HuH-7 (cell line): ENCODE results near the gene AMPD2.
A peak's percentile ranks its signal among the peaks of the same experiment; 100 is the strongest.

Experiments used
- DNase-seq: peaks from one replicate; pipeline ENCODE4 v3.0.0; 2011; ENCODE audit warnings: low spot score

Gene AMPD2

DNA sequence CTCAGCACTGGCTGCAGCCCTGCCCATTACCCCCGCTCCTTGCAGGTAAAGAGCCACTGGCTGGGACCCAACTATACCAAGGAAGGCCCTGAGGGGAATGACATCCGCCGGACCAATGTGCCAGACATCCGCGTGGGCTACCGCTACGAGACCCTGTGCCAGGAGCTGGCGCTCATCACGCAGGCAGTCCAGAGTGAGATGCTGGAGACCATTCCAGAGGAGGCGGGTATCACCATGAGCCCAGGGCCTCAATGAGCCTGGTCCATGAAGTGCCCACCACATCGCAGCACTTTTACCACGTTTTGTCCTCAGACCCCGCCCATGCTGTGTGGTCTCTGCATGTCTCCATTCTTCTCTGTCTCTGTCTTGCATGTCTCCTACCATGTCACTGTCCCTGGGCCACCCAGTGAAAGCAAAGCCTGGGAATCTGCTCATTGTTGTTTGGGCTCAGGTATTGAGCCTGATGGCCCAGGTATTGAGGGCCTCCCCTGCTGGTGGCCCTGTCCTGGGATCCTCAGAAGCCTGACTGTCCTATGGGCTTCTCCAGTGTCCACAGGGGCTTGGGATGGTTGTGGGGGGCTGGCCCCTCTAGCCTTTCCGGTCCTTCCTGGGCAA, 11.4 kb downstream of the AMPD2 start:
- DNase-seq, result no peak

DNA sequence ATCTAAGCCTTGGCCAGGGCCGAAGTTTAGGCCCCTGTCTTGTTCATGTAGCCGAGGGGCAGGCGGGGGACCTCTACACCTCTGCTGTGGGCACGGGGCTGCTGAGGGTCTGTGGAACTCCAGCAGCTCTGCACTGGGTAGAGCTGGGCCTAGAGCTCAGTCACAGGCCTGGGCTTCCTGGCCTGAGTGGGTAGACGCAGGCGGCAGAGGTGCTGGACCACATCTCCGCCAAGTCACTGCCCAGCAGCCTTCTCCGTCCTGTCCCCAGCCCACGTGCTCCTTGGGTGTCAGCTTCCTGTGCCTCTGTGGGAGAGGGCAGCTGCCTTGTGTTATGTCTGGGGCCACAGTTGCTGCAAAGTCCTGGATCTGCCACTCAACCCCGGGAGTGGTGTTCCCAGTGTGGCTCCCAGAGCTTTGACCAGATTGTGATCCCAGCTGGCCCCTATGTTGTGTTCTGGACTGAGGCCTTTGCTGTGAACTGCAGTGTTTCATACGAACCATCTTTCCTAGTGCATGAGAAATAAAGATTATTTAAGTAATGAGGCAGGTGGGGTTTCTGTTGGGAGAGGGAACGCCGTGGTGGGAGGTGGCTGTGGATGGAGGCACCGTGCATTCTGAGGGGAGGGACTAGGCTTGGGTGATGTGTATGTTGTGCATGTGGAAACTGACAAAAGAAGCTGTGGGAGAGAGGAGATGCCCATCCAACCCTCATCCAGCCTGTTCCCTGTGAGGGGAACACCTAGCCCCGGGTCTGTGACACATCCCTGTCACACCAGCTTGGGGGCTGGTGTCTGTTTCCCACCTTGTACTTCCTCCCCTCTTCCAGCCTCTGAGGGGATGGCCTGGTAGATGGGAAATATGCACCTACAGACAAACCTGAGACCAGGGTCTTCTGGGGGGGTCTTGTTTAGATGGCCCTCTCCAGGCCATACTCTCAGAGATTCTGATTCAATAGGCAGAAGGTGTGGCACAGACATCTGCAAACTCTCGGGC, 12.2 kb downstream of the AMPD2 start:
- DNase-seq, result no peak

DNA sequence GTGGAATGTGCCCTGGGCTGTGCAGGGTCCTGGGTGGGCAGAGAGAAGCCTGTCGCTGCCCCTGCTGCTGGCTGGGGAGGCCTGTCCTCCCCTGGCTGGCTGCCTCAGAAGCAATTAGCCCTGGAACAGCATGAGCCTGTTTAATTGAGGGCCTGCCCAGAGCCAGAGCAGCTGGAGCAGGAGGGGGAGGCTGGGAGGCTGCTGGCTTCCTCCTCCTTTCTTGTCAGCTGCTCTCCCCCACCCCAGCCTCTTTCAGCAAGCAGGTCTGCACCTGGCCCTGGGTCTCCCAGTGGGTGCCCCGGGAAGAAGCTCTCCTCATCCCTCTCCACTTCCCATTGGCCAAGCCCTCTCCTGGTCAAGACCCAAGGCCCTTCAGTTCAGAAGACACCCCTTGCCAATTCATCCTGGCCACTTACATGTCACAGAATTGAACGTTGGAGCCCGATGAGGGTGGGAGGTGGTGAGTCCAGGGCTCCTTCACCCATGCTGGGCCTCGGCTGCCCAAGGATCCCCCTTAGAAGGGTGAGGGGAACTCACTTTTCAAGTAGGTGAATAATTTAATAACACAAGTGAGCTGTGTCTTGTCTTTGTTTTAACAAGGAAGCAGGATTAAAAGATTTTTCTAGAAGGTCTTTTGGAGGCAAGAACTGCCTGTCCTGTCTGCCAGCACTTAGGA, 13.2 kb downstream of the AMPD2 start:
- no peak for DNase-seq

DNA sequence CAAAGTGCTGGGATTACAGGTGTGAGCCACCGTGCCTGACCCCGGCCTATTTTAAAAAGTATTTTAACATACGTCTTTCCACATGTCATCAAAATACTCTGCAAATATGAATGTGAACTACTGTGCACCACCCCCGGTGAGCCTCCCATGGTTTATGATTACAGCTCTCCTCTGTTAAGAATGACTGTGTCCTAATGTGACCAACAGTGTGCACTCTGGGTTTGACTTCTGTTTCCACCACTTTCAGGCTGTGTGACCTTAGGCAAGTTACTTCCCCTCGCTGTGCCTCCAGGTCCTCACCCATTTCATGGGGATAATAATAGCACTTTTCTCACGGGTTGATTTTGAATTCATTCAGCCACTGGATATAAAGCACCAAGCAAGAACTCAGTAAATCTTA, 14.7 kb downstream of the AMPD2 start:
- no peak for DNase-seq

DNA sequence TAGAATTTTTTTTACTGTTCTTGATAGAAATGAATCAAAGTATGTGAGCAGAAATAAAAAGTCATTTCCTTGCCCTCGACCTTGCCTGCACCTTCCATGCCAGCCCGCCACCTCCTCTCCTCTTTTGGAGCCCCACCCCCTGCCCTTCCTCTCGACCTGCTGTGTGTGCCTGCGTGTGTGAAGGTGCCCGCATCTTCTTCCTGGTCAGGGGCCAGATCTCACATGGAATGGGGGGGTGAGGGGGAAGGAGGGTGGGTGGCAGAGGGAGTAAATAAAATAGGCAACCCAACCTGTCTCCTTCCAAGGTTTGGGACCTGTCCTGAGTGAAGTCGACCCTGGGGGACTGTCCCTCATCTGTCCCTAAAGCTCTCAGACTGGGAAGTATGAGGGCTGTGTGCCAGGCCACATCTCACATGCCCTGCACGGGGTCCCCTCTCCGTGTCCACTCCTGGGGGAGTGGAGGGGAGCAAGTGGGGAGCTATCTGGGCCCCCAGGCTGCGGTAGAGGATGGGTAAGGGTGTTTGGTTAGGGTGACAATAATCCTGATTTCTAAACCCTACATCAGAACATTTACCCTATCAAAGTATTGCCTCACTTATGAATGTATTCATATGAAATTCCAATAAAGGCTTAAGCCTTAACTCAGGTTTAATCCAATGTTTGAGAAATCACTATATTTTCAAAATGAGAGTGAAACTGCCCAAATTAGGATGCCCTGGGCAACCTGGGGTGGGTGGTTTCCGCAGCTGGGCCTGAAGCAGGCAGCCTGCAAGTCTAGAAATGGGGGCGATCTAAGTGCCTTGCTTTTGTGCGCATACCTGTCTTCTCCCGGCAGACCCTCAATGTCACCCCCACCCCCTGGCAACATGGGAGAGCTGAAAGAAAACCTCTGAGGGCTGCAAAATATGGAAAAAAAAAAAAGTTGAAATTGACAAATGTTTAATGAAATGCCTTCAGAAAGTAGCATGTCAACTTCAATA, 15.4 kb downstream of the AMPD2 start:
- DNase-seq, result no peak

DNA sequence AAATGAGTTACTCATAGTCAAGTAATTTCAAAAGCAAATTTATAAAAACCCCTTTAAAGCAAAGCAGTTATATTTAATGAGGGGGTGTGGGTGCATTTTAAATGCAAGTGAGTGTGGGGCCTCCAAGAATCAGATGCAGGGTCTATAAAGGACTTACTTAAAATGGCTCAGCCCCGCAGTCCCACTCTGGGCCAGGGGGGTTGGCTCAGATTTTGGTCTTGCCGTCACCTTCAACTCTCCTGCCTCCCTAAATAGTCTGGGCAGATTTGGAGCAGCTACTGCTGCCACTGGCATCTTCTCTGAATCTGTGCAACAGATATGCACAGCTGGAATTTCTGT, 16.2 kb downstream of the AMPD2 start:
- no peak for DNase-seq

DNA sequence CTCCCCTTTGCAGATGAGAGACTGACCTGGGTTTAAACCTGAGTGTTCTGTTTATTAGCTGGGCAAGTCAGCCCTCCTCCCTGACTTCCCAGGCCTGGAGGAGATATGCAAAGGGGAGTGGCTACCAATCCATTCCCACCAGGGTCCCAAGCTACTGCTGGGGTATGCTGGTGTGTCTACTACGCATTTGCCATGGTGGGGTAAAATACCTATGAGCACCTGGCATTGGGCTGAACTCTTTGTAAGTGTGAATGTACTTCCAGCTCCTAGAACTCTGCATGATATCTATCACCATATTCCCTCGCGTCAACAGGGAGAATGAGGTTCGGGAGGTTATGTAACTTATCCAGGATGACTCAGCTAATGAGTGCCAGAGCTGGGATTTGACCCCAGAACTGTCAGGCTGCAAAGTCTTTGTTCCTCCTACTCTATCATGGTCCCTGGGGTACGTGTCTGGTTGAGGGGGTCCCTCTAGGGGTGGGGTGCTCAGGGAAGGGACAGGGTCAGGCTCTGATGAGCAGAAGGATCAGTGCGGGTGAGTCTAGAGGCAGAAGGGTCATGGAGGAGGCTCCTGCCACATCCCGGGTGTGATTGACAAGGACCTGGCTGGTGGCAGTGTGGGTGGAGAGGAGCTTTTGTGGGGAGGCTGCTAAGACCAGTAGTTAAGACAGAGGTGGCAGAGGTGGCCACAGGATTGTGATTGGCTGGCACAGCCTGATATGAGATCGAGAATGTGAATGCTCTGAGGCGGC, 16.7 kb downstream of the AMPD2 start:
- DNase-seq, result no peak

DNA sequence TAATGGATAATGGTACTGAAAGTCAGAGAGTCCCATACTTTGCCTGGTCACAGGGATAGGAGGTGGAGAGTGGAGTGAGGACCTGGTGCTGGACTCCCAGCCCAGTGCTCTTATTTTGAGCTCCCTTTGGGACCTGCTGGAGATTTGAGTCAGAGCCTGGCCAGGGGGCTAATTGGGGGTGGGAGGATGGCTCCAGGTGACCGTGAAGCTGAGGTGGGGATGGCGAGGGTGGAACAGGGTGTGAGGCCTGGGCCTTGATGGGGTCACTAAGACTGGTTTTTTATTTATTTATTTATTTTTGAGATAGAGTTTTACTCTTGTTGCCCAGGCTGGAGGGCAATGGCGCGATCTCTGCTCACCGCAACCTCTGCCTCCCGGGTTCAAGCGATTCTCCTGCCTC, 17.8 kb downstream of the AMPD2 start:
- no peak for DNase-seq

DNA sequence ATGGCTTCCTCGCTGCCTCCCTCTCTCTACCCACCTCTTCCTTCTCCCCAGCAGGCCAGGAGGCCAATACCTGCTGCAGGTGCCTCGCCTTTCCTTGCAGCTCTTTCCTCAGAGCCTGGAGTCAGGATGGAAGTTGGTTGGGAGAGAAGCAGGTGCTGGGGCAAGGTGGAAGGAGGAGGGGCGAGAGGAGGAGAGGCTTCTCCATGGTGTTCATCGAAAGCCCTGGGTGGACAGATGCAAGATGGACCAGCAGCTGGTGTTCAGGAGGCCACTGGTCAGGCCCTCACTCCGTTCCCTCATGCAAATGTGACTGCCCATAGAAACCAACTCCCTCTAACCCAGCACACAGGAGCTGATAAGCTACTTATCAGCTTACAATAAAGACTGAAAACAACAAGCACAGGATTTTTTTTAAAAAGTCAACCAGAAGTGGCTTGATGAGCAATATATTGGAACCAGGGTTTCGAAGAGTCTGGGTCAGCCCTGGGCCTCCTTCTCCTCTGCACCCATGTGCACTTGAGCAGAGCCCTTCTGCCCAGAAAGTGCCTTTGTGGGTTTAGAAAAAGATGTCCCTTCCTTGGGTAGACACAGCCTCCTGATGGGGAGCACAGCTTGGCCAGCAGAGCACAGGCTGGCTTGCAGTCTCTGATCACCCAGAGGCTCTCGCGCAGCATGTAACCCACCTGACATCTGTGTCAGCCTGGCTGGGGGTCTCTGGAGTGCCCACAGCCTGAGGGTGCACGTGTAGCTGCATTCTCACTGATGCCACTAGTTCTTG, 19.6 kb downstream of the AMPD2 start:
- DNase-seq, result no peak

DNA sequence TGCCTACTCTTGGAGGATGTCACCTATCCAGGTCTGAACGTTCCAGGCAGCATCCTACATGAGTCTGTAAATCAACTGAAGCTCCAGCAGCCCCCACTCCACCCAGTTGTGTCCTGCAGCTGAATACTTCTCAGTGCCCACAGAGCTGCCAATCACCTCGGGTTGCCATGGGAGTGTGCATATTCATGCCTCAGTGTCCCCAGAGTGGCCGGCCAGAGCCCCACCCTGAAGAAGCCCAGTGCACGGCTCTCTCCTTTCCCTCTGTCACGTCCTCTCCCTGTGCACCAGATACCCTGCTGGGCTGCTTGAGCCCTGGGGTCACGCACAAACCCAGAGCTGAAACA, 20.2 kb downstream of the AMPD2 start:
- DNase-seq, result no peak

DNA sequence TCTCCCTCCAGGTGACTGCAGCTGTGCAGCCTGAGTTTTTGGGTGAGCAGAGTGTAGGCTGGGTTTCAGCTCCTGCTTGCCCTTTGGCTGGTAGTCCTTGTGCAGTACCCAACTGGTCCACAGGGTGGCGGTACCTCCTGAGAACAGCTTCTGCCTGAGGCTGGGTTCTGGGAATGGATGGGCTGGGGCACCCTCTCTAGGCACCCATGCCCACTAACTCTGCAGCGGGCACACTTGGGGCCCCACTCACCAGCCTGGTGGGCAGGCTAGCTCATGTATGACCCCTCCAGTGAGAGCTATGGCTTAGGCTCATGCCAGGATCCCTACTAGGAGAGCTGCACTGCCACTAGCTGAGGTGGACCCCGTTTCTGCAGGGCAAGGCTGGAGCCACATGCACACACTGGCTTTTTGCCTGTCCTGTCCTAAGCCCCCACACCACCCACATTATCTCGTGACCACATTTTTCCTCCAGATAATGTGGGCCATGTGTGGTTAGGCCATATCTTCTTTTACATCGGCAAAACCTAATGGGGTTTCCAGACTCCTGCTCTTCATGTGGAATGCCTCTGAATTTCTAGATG, 20.7 kb downstream of the AMPD2 start:
- peak; percentile 71 for DNase-seq

DNA sequence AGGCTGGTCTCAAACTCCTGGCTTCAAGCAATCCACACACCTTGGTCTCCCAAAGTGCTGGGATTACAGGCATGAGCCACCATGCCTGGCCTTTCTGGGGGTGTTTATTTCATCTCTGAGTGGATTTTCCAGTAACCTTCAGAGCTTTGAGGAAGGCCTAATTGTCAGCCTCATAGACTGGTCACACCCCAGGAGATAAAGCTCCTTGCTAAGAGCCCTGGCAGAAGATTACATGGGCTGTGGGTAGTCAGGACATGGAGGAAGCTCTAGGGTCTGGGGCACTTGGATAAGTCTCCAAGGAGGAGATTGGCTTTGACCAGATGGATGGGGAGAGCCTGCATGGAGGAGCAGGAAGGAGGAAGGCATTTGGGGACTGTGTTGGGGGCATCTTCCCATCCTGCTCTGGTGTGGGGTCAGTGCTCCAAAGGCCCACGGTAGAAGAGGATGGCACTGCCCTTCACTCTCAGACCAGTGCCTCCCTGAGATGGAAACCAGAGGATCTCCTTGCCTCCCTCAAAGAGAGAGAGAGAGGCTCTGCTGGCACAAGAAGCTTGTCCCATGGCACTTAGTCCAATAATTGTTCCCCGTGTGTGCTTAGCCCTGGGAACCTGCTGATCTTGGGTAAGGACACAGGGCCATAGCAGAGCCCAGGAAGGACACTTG, 21.6 kb downstream of the AMPD2 start:
- no peak for DNase-seq

DNA sequence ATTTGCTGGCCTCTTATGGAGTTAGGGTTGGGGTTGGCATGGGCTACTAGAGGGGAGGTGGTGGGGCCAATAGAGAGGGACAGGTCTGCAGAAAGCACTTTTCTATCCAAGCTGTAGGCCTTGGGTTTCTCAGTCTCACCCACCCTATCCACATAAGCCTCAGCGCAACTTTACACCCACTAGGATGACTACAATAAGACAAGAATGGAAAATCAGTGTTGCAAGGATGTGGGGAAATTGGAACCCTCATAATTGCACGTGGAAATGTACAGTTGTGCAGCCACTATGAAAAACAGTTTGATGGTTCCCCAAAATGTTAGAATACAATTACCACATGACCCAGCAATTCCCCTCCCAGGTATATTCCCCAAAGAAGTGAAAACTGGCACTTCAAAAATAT, 22.2 kb downstream of the AMPD2 start:
- DNase-seq, result no peak

DNA sequence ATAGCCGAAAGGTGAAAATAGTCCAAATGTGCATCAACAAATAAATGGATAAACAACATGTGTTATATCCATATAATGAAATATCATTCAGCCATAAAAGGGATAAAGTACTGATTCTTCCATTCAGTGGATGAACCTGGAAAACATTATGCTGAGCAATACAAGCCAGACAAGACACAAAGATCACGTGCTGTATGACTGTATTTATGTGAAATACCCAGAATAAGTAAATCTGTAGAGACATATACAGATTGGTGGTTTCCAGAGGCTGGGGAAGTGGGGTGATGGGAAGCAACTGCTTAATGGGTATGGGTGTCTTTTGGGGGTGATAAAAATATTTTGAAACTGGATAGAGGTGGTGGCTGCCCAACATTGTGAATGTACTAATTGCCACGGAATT, 23.0 kb downstream of the AMPD2 start:
- no peak for DNase-seq

DNA sequence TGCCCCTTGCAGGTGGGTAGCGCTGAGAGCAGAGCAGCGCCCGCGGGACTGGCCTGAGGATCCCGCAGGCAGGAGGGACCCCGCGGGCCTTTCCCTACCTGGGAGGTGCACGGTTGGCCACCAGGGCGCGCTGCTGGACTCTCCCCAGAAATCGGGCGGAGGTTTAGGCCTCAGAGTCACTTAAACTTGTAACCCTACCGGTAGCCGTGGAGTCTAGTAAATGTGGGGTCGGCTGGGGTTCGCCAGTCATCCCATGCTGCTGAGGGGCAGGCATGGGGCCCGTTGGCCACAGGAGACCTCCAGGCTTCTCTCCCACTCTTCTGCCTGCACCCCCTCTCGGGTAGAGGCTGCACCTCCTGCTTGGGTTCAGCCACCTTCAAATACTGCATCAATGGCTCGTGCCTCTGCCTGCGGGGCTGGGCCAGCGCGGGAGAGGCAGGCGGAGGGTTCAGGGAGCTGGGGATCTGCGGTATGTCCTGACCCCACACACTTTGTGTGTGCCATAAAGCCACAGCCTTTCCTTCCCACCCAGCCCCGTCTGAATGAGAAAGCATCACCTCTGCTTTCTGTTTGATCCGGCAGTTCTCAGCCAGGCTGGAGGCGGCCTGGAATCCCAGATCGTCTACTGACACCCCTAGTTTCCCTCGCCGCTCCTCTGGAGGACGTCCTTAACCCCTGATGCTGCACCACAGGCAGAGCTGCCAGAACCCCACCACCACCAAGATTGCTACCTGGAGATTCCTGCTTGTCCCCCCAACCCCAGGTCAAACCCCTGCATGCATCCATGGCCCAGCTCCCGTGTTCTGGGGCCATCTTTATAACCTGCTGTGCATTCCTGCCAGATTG, 24.0 kb downstream of the AMPD2 start:
- peak; percentile 81 for DNase-seq

DNA sequence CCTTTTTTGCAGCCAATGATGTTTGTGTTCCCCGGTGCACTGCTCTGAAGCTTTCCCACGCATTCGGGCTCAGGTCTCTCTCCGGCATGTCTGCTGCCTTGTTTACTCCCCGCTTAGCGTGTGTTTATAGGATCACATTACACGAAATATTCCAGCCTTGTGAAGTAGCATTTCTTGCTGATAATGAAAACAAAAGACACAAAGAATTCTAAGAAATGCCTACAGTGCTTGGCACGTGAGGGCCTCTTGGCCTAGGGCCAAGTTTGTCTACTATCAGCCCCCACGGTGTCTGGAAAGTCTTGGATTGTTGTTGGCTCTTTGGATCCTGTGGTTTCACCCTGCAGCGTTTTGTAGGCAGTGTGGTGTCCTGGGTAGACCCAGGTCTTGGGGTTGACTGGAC, 25.0 kb downstream of the AMPD2 start:
- DNase-seq, result no peak

DNA sequence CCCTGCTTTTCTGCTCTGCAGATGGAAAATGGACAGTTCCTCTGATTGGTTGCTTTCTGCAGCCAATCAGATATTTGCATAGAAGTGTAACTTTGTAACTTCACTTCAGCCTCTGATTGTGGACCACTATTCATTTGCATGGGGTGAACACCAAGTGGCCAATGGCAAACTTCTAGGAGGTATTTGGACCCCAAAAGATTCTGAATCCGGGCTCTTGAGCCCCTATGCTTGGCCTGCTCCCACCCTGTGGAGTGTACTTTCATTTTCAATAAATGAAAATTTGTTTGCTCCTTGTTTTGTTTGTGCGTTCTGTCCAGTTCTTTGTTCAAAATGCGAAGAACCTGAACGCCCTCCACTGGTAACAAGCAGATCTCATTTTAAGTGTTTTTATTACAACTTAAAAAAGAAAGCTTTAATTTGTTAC, 29.9 kb downstream of the AMPD2 start:
- no peak for DNase-seq

DNA sequence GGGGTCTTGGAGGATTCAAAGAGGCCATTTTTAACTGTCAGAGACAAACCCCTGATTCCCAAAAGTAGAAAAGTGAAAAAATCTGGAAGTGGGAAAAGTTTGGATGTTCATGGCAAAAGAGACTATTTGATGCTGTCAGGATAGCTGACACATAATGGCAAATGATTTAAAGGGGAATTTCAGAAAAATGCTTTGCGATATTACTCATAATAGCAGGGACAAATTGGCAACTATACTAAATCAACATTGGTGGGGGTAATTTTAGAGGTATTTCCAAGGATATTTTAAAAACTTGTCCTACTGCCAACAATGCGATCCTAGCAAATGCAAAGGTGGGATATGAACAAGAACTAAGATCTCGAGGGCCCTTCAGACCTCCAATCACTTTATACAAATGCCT, 31.0 kb downstream of the AMPD2 start:
- no peak for DNase-seq

DNA sequence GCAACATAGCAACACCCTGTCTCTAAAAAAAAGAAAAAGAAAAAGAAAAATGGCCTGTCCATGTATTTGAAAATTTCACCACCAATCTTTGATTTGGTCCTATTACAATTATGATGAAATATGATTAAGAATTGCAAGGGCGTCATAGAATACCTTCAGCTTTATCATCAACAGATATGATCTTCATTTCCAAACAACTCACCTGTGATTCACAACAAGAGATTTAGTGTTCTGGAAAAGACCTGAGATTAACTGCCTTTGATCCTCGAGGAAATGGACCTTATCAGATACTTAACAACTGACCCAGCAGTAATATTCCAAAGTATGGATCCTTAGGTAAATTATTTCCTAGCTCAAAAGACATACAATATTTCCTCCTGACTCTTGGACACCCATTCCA, 32.8 kb downstream of the AMPD2 start:
- DNase-seq, result no peak
